Stomach (tissue), 4 donors: ENCODE results near the gene DCX.

Experiments used
- POLR2A ChIP-seq, 4 donors: fragments of 450-650 bp; IDR thresholded peaks; one replicate each; pipeline ENCODE4 v1.6.1; 2016; ENCODE audit warnings: antibody characterized with exemption in 4 of 4, control low read depth in 2 of 4, mild to moderate bottlenecking in 1 of 4, moderate library complexity in 1 of 4
- POLR2AphosphoS5 ChIP-seq, 3 donors: sonication (generic); formaldehyde crosslinking; IDR thresholded peaks; one replicate each; pipeline ENCODE4 v1.6.1; 2016; ENCODE audit warnings: antibody characterized with exemption in 3 of 3
- TF ChIP-seq, protein P1 (sequence below), 7 experiments: fragments of 450-650 bp in 4 of 7; fragments of 200-600 bp in 3 of 7; sonication (generic) in 3 of 7; IDR thresholded peaks; one replicate each; pipeline ENCODE4 v1.5.1; 2016 to 2019; ENCODE audit warnings: antibody characterized with exemption in 7 of 7, control low read depth in 2 of 7, mild to moderate bottlenecking in 1 of 7

DNA sequence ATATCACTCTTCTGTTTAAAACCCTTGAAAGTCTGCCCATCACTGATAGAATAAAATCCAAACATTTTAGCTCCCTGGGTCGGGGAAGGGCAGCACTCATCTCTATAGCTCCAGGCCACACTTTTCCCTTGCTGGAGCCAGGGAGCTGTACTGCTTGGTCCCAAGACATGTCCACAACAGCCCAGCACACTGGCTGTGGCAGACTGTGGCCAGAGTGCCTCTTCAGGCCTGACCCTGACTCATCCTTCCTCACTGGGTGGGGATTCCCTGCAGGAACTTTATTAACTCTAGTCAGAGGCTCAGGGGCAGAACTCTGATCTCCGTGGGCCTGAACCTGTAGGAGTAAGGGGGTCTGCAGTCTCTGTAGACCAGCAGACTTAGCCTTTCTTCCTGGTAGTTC, 71.9 kb downstream of the DCX start:
- TF ChIP-seq, protein P1, sequence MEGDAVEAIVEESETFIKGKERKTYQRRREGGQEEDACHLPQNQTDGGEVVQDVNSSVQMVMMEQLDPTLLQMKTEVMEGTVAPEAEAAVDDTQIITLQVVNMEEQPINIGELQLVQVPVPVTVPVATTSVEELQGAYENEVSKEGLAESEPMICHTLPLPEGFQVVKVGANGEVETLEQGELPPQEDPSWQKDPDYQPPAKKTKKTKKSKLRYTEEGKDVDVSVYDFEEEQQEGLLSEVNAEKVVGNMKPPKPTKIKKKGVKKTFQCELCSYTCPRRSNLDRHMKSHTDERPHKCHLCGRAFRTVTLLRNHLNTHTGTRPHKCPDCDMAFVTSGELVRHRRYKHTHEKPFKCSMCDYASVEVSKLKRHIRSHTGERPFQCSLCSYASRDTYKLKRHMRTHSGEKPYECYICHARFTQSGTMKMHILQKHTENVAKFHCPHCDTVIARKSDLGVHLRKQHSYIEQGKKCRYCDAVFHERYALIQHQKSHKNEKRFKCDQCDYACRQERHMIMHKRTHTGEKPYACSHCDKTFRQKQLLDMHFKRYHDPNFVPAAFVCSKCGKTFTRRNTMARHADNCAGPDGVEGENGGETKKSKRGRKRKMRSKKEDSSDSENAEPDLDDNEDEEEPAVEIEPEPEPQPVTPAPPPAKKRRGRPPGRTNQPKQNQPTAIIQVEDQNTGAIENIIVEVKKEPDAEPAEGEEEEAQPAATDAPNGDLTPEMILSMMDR (IDR thresholded peaks at IDR 0.05), result no peak
- TF ChIP-seq POLR2A (IDR thresholded peaks at IDR 0.05) (no peak), POLR2AphosphoS5 (IDR thresholded peaks at IDR 0.05) (no peak)
